HepG2 (cell line): ENCODE measurements around the gene TMEM44. TPM values are rescaled to one million over a fixed set of nuclear protein-coding genes. Genes with fewer than 3 reads are reported as not detected.
A peak's percentile ranks its signal among the peaks of the same experiment; 100 is the strongest.

ENCODE experiments used
- ERF ChIP-seq: IDR thresholded peaks from 2 replicates; pipeline ENCODE4 v1.6.1; 2018; ENCODE audit warnings: missing biosample characterization, missing genetic modification reagents
- GATAD2A ChIP-seq: IDR thresholded peaks from 2 replicates; pipeline ENCODE4 v1.6.1; 2016
- HOXA5 ChIP-seq: sonication (generic); formaldehyde crosslinking; IDR thresholded peaks from 2 replicates; pipeline ENCODE4 v1.4.0; 2020; ENCODE audit warnings: missing genetic modification reagents
- MIER2 ChIP-seq: IDR thresholded peaks from 2 replicates; pipeline ENCODE4 v1.6.1; 2016; ENCODE audit warnings: missing biosample characterization, missing genetic modification reagents
- MTF2 ChIP-seq: sonication (generic); formaldehyde crosslinking; IDR thresholded peaks from 2 replicates; pipeline ENCODE4 v1.5.0; 2020; ENCODE audit warnings: missing genetic modification reagents, borderline replicate concordance
- NFIC ChIP-seq: IDR thresholded peaks from 2 replicates; pipeline ENCODE4 v1.6.1; 2012; ENCODE audit warnings: mild to moderate bottlenecking, low read length, inconsistent platforms
- POLR2G ChIP-seq: fragments of 200-400 bp; formaldehyde crosslinking; IDR thresholded peaks from 2 replicates; pipeline ENCODE4 v1.6.1; 2018; ENCODE audit warnings: mild to moderate bottlenecking, low read depth, low read length, moderate library complexity
- RXRA ChIP-seq: sonication (generic); formaldehyde crosslinking; IDR thresholded peaks from 2 replicates; pipeline ENCODE4 v1.5.1; 2020; ENCODE audit warnings: missing genetic modification reagents
- SOX13 ChIP-seq, 3 experiments: fragments of 450-650 bp in 1 of 3; sonication (generic) in 1 of 3; formaldehyde crosslinking in 1 of 3; IDR thresholded peaks in 2 of 3; conservative IDR thresholded peaks in 1 of 3; 2 replicates each; pipeline versions ENCODE4 v1.5.0 to v1.6.1; 2016 to 2020; ENCODE audit warnings: antibody characterized with exemption in 1 of 3, mild to moderate bottlenecking in 1 of 3, missing compliant biosample characterization in 1 of 3, missing genetic modification reagents in 1 of 3, moderate library complexity in 1 of 3
- ZKSCAN1 ChIP-seq: fragments of 150-350 bp; IDR thresholded peaks from 2 replicates; pipeline ENCODE4 v1.6.1; 2014; ENCODE audit warnings: low read length
- ZNF367 ChIP-seq: sonication (generic); formaldehyde crosslinking; IDR thresholded peaks from 2 replicates; pipeline ENCODE4 v1.4.0; 2020; ENCODE audit warnings: missing genetic modification reagents, borderline replicate concordance
- ZNF446 ChIP-seq: sonication (generic); formaldehyde crosslinking; IDR thresholded peaks from 2 replicates; pipeline ENCODE4 v1.5.0; 2020; ENCODE audit warnings: mild to moderate bottlenecking, missing genetic modification reagents
- ZNF501 ChIP-seq: sonication (generic); formaldehyde crosslinking; IDR thresholded peaks from 2 replicates; pipeline ENCODE4 v1.5.1; 2020; ENCODE audit warnings: mild to moderate bottlenecking, moderate library complexity, missing genetic modification reagents
- ZNF547 ChIP-seq: sonication (generic); formaldehyde crosslinking; IDR thresholded peaks from 2 replicates; pipeline ENCODE4 v1.5.1; 2020; ENCODE audit warnings: mild to moderate bottlenecking, missing genetic modification reagents
- ZNF556 ChIP-seq: sonication (generic); formaldehyde crosslinking; IDR thresholded peaks from 2 replicates; pipeline ENCODE4 v1.4.0; 2020; ENCODE audit warnings: mild to moderate bottlenecking, missing genetic modification reagents, borderline replicate concordance
- ZNF572 ChIP-seq: sonication (generic); formaldehyde crosslinking; IDR thresholded peaks from 2 replicates; pipeline ENCODE4 v1.5.1; 2020; ENCODE audit warnings: mild to moderate bottlenecking, missing genetic modification reagents
- ZNF652 ChIP-seq: IDR thresholded peaks from 2 replicates; pipeline ENCODE4 v1.6.1; 2016; ENCODE audit warnings: low read depth, borderline replicate concordance
- ZNF687 ChIP-seq: sonication (generic); formaldehyde crosslinking; IDR thresholded peaks from 2 replicates; pipeline ENCODE4 v1.5.1; 2020; ENCODE audit warnings: mild to moderate bottlenecking, missing genetic modification reagents, moderate library complexity
- polyA plus RNA-seq, 8 experiments: library from polyadenylated mRNA; depleted of rRNA in 3 of 8; stranded (reverse) in 7 of 8; unstranded in 1 of 8; fragments of >200 nt; fragmentation: Illumina TruSeq in 4 of 8; extraction: Trizol in 4 of 8; gene quantifications; 2 replicates each; pipeline versions ENCODE4 v1.2.1 to v1.2.3, GENCODE V29; 2011 to 2016; ENCODE audit warnings: low read depth in 4 of 8, missing spikeins in 1 of 8, mixed read lengths in 1 of 8; ENCODE audit not compliant: insufficient read depth in 1 of 8
- total RNA-seq, 5 experiments: library from RNA; depleted of rRNA; stranded (reverse); fragments of >200 nt; fragmentation: Illumina TruSeq; extraction: Trizol; gene quantifications; 2 replicates each; pipeline ENCODE4 v1.2.3, GENCODE V29; 2016; ENCODE audit warnings: low read depth in 1 of 5
- TF ChIP-seq, protein P1 (sequence below): sonication (generic); formaldehyde crosslinking; IDR thresholded peaks from 2 replicates; pipeline ENCODE4 v1.4.0; 2020; ENCODE audit warnings: missing genetic modification reagents, borderline replicate concordance
- TF ChIP-seq, protein P2 (sequence below): sonication (generic); formaldehyde crosslinking; IDR thresholded peaks from 2 replicates; pipeline ENCODE4 v1.8.0; 2022; ENCODE audit warnings: mild to moderate bottlenecking, missing genetic modification reagents; ENCODE audit not compliant: insufficient replicate concordance
- TF ChIP-seq, protein P3 (sequence below): sonication (generic); formaldehyde crosslinking; IDR thresholded peaks from 2 replicates; pipeline ENCODE4 v1.8.0; 2022; ENCODE audit warnings: low read depth, missing genetic modification reagents

TMEM44 gene
- total and polyA plus RNA-seq, 2 of the 13 experiments (the other 11 are each of a cell fraction or from before 2014, with no cell fraction given), result 7.3 to 13.8 TPM

GRCh38 chr3:194682694-194683310 lies 49.6 kb upstream of the TMEM44 start (continued):
- TF ChIP-seq ZNF687 (CRISPR knock-in tag), result peak; percentile 78
- no peak for TF ChIP-seq ZNF367 (CRISPR knock-in tag)
- TF ChIP-seq RXRA (CRISPR knock-in tag), result peak; percentile 31; the same call in 1 of the 2 replicates
- TF ChIP-seq HOXA5 (CRISPR knock-in tag), result 0 out of 2 replicates have a peak, but pooled peaks have one; percentile 44
- TF ChIP-seq, protein P1, sequence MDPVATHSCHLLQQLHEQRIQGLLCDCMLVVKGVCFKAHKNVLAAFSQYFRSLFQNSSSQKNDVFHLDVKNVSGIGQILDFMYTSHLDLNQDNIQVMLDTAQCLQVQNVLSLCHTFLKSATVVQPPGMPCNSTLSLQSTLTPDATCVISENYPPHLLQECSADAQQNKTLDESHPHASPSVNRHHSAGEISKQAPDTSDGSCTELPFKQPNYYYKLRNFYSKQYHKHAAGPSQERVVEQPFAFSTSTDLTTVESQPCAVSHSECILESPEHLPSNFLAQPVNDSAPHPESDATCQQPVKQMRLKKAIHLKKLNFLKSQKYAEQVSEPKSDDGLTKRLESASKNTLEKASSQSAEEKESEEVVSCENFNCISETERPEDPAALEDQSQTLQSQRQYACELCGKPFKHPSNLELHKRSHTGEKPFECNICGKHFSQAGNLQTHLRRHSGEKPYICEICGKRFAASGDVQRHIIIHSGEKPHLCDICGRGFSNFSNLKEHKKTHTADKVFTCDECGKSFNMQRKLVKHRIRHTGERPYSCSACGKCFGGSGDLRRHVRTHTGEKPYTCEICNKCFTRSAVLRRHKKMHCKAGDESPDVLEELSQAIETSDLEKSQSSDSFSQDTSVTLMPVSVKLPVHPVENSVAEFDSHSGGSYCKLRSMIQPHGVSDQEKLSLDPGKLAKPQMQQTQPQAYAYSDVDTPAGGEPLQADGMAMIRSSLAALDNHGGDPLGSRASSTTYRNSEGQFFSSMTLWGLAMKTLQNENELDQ (CRISPR knock-in tag), result no peak
- no peak for TF ChIP-seq MTF2 (CRISPR knock-in tag)
- TF ChIP-seq ZKSCAN1, result no peak
- TF ChIP-seq ZNF547 (CRISPR knock-in tag), result 0 out of 2 replicates have a peak, but pooled peaks have one; percentile 27
- TF ChIP-seq POLR2G, result no peak
- TF ChIP-seq MIER2 (CRISPR knock-in tag), result no peak
- TF ChIP-seq ERF, result peak; percentile 51; the same call in 1 of the 2 replicates
- TF ChIP-seq GATAD2A (CRISPR knock-in tag), result peak; percentile 56; the same call in 1 of the 2 replicates
- no peak for TF ChIP-seq NFIC
- TF ChIP-seq ZNF501 (CRISPR knock-in tag), result peak; percentile 34; the same call in 1 of the 2 replicates
- no peak for TF ChIP-seq ZNF446
- TF ChIP-seq, protein P2, sequence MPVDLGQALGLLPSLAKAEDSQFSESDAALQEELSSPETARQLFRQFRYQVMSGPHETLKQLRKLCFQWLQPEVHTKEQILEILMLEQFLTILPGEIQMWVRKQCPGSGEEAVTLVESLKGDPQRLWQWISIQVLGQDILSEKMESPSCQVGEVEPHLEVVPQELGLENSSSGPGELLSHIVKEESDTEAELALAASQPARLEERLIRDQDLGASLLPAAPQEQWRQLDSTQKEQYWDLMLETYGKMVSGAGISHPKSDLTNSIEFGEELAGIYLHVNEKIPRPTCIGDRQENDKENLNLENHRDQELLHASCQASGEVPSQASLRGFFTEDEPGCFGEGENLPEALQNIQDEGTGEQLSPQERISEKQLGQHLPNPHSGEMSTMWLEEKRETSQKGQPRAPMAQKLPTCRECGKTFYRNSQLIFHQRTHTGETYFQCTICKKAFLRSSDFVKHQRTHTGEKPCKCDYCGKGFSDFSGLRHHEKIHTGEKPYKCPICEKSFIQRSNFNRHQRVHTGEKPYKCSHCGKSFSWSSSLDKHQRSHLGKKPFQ, result peak; percentile 100
- 0 out of 2 replicates have a peak, but pooled peaks have one; percentile 42 for TF ChIP-seq ZNF556
- no peak for TF ChIP-seq ZNF652 (CRISPR knock-in tag)
- no peak for TF ChIP-seq ZNF572 (CRISPR knock-in tag)
- TF ChIP-seq, protein P3, sequence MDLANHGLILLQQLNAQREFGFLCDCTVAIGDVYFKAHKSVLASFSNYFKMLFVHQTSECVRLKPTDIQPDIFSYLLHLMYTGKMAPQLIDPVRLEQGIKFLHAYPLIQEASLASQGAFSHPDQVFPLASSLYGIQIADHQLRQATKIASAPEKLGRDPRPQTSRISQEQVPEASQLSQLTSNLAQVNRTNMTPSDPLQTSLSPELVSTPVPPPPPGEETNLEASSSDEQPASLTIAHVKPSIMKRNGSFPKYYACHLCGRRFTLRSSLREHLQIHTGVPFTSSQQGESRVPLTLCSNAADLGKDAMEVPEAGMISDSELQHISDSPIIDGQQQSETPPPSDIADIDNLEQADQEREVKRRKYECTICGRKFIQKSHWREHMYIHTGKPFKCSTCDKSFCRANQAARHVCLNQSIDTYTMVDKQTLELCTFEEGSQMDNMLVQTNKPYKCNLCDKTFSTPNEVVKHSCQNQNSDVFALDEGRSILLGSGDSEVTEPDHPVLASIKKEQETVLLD, result no peak
- no peak for TF ChIP-seq SOX13 (IDR thresholded peaks at IDR 0.05)
- TF ChIP-seq SOX13 (CRISPR knock-in tag; conservative IDR thresholded peaks at IDR 0.05 in 1 of 2, IDR thresholded peaks at IDR 0.05 in 1 of 2), result no peak
